GM12875 (cell line): ENCODE measurements around the gene EMP2.

Experiments used
- H3K4me3 ChIP-seq: one replicate; pipeline ENCODE4 v1.5.1; 2011; ENCODE audit warnings: low read depth, low read length, control low read depth
- CTCF ChIP-seq: IDR thresholded peaks from 2 replicates; pipeline ENCODE4 v1.5.1; 2011; ENCODE audit warnings: low read depth, mild to moderate bottlenecking, control low read depth, inconsistent platforms, low read length, moderate library complexity, borderline replicate concordance; ENCODE audit not compliant: insufficient read depth

EMP2 gene

GRCh38 chr16:10551881-10552280, 28.5 kb downstream of the EMP2 start:
- TF ChIP-seq CTCF, result no peak

DNA sequence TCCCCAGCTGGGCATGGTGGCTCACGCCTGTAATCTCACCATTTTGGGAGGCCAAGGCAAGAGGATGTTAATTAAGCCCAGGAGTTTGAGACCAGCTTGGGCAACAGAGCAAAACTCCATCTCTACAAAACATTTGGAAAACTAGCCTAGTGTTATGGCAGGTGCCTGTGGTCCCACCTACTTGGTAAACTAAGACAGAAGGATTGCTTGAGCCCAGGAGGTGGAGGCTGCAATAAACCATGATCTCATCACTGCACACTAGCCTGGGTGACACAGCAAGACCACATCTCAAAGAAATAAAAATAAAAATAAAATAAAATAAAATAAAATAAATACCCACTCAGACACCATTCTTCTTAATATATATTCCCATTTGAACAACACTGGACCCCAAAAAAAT, 32.0 kb downstream of the EMP2 start:
- no peak overlapping the region for H3K4me3 ChIP-seq
- TF ChIP-seq CTCF, result no peak

More at GRCh38 chr16:10551881-10552280, 28.5 kb downstream of the EMP2 start:
- H3K4me3 ChIP-seq, result no peak overlapping the region

DNA sequence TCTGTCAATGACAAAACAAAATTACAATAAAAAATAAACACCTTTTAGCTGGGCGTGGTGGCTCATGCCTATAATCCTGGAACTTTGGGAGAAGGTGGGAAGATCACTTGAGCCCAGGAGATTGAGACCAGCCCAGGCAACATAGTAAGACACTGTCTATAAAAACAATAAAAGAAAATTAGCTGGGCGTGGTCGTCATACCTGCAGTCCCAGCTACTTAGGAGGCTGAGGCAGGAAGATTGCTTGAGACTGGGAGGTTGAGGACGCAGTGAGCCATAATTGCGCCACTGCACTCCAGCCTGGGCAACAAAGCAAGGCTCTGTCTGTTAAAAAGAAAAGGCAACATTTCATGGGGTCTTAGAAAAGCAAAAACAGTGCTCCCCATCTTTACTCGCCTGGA, 32.7 kb downstream of the EMP2 start:
- H3K4me3 ChIP-seq, result no peak overlapping the region
- TF ChIP-seq CTCF, result no peak

GRCh38 chr16:10543231-10543977, 37.0 kb downstream of the EMP2 start:
- H3K4me3 ChIP-seq, result no peak overlapping the region
- no peak for TF ChIP-seq CTCF

DNA sequence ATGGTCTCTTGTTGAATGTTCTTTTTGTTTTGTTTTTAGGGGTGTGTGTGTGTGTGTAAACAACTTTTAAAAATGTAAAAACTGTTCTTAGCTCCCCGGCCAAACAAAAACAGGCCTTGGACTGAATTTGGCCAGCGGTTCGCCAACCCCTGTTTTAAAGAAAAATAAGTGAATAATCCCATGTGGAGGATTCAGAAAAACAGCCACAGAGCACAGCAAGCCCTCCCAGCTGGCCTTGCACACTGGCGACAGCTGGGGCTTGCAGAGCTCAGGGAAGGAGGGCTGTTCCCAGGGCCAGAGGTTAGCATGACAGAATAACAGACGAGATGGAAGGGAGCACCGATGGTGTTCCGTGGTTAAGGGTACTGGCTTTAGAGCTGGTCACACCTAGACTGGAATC, 39.0 kb downstream of the EMP2 start:
- TF ChIP-seq CTCF, result no peak
- no peak overlapping the region for H3K4me3 ChIP-seq

- no peak for TF ChIP-seq CTCF
- no peak overlapping the region for H3K4me3 ChIP-seq
These were observed 40.6 kb downstream of the EMP2 start for GRCh38 chr16:10539793-10540192.

DNA sequence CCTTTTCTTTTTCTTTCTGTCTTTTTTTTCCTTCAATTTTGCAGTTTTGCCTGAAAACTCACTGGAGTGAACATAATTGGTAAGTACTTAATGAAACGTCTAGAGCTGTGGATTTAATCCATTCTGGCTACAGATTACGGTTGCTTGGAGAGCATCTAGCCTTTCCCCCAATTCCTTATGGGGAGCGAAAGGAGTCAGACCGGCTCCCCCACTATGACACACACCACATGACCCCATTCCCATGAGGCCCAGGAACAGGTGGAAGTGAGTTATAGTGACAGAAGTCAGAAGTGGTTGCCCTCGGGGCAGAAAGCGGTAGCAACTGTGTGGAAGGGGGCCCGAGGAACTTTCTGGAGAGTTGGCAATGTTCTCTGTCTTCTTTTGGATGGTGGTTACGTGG, 41.2 kb downstream of the EMP2 start:
- TF ChIP-seq CTCF, result no peak

More for the DNA sequence above, 41.2 kb downstream of the EMP2 start:
- no peak overlapping the region for H3K4me3 ChIP-seq
